HepG2 (cell line): Measurements from ENCODE around the gene TSPAN17. TPM values are rescaled to one million over a fixed set of nuclear protein-coding genes. Genes with fewer than 3 reads are reported as not detected.

Experiments
- ATAC-seq: fragments of 200-7000 bp; cut with Tn5 transposase; 3 replicates; pipeline ENCODE4 v1.9.1; 2020; ENCODE audit warnings: mild to moderate bottlenecking, moderate library complexity
- BruUV-seq: library from RNA; stranded (reverse); fragments of 400-500 nt; replicated peaks from 2 replicates; lab custom pipeline; 2021; lab: Mats Ljungman, UMichigan
- CTCF ChIA-PET: fragments of 300-600 bp; formaldehyde crosslinking; extraction: SDS; loops from one replicate; lab custom pipeline; 2021; ENCODE audit warnings: low total read pairs, inconsistent platforms, low intra/inter-chr PET ratio; lab: Yijun Ruan, JAX
- POLR2A ChIA-PET: fragments of 350-600 bp; sonication (Branson Sonifier 250); formaldehyde crosslinking; loops from one replicate; lab custom pipeline; 2020; ENCODE audit warnings: antibody characterized with exemption, inconsistent platforms; lab: Yijun Ruan, JAX
- DNase-seq: peaks from one replicate; pipeline ENCODE4 v3.0.0-alpha.2; 2015; ENCODE audit warnings: low spot score
- FAIRE-seq: peaks from 3 replicates; lab custom pipeline; 2011; peaks lifted over from hg19 to GRCh38; lab: Jason Lieb, UNC
- H2AFZ ChIP-seq: one replicate; pipeline ENCODE4 v1.6.1; 2011; ENCODE audit warnings: low read length, inconsistent platforms
- H3K27ac ChIP-seq: fragments of 300-600 bp; 3 replicates; pipeline ENCODE4 v1.8.0; 2011; ENCODE audit warnings: mixed run types, mild to moderate bottlenecking, mixed read lengths, low read length, inconsistent platforms; ENCODE audit not compliant: insufficient read depth; ENCODE audit errors: extremely low read length
- H3K27me3 ChIP-seq, 2 experiments: fragments of 200-600 bp in 1 of 2; 2 replicates in 1 of 2; 3 replicates in 1 of 2; pipeline versions ENCODE4 v1.6.0 to v1.8.0; 2011; ENCODE audit warnings: low read length in 2 of 2, mild to moderate bottlenecking in 2 of 2, moderate library complexity in 2 of 2, inconsistent platforms in 1 of 2; ENCODE audit not compliant: insufficient read depth in 2 of 2, control insufficient read depth in 1 of 2
- H3K36me3 ChIP-seq, 2 experiments: fragments of 200-600 bp in 1 of 2; replicated peaks in 1 of 2; 2 replicates in 1 of 2; 3 replicates in 1 of 2; pipeline versions ENCODE4 v1.5.1 to v1.8.0; 2011; ENCODE audit warnings: low read length in 2 of 2, inconsistent platforms in 1 of 2; ENCODE audit not compliant: insufficient read depth in 2 of 2, control insufficient read depth in 1 of 2
- H3K4me1 ChIP-seq: 2 replicates; pipeline ENCODE4 v1.5.1; 2012; ENCODE audit warnings: low read length, inconsistent platforms; ENCODE audit not compliant: insufficient read depth
- H3K4me2 ChIP-seq: 2 replicates; pipeline ENCODE4 v1.6.0; 2011; ENCODE audit warnings: low read depth, low read length, inconsistent platforms
- H3K4me3 ChIP-seq, 3 experiments: fragments of 200-600 bp in 1 of 3; sonication (generic), shearing (Covaris generic) in 1 of 3; replicated peaks in 1 of 3; 2 replicates each; pipeline ENCODE4 v1.5.1; 2011 to 2016; ENCODE audit warnings: low read length in 3 of 3, inconsistent platforms in 2 of 3, low read depth in 2 of 3, mild to moderate bottlenecking in 2 of 3, control low read depth in 1 of 3, mixed read lengths in 1 of 3; ENCODE audit not compliant: insufficient read depth in 1 of 3
- H3K79me2 ChIP-seq: one replicate; pipeline ENCODE4 v1.6.1; 2011; ENCODE audit warnings: low read length, inconsistent platforms; ENCODE audit not compliant: insufficient read depth
- H3K9ac ChIP-seq: 2 replicates; pipeline ENCODE4 v1.6.0; 2011; ENCODE audit warnings: mild to moderate bottlenecking, low read depth, low read length, inconsistent platforms; ENCODE audit not compliant: insufficient read depth
- H3K9me3 ChIP-seq: 2 replicates; pipeline ENCODE4 v1.5.1; 2012; ENCODE audit warnings: mild to moderate bottlenecking, low read length
- H4K20me1 ChIP-seq: 2 replicates; pipeline ENCODE4 v1.6.0; 2011; ENCODE audit warnings: inconsistent platforms, mild to moderate bottlenecking, low read length, moderate library complexity; ENCODE audit not compliant: insufficient read depth
- AFF4 ChIP-seq: sonication (generic); formaldehyde crosslinking; IDR thresholded peaks from 2 replicates; pipeline ENCODE4 v1.4.0; 2020; ENCODE audit warnings: missing genetic modification reagents
- BHLHE40 ChIP-seq: IDR thresholded peaks from 2 replicates; pipeline ENCODE4 v1.6.1; 2011; ENCODE audit warnings: low read length, improper control_type of control experiment
- PAXIP1 ChIP-seq: sonication (generic); formaldehyde crosslinking; conservative IDR thresholded peaks from 2 replicates; pipeline ENCODE4 v1.4.0; 2020; ENCODE audit warnings: mild to moderate bottlenecking, missing genetic modification reagents, moderate library complexity
- TSC22D2 ChIP-seq: sonication (generic); formaldehyde crosslinking; IDR thresholded peaks from 2 replicates; pipeline ENCODE4 v1.5.1; 2020; ENCODE audit warnings: missing genetic modification reagents, mild to moderate bottlenecking, borderline replicate concordance
- ZBTB42 ChIP-seq: sonication (generic); formaldehyde crosslinking; IDR thresholded peaks from 2 replicates; pipeline ENCODE4 v1.5.0; 2020; ENCODE audit warnings: mild to moderate bottlenecking, missing genetic modification reagents
- ZFP82 ChIP-seq: sonication (generic); formaldehyde crosslinking; IDR thresholded peaks from 2 replicates; pipeline ENCODE4 v1.5.1; 2020; ENCODE audit warnings: mild to moderate bottlenecking, missing genetic modification reagents, borderline replicate concordance
- ZNF274 ChIP-seq: sonication (generic); formaldehyde crosslinking; IDR thresholded peaks from 2 replicates; pipeline ENCODE4 v1.5.1; 2020; ENCODE audit warnings: mild to moderate bottlenecking, missing genetic modification reagents
- ZNF276 ChIP-seq: sonication (generic); formaldehyde crosslinking; IDR thresholded peaks from 2 replicates; pipeline ENCODE4 v1.4.0; 2020; ENCODE audit warnings: mild to moderate bottlenecking, low read depth, missing genetic modification reagents
- ZNF557 ChIP-seq: sonication (generic); formaldehyde crosslinking; IDR thresholded peaks from 2 replicates; pipeline ENCODE4 v1.4.0; 2020; ENCODE audit warnings: missing genetic modification reagents
- ZNF574 ChIP-seq: sonication (generic); formaldehyde crosslinking; IDR thresholded peaks from 2 replicates; pipeline ENCODE4 v1.4.0; 2020; ENCODE audit warnings: missing genetic modification reagents
- ZNF605 ChIP-seq: sonication (generic); formaldehyde crosslinking; IDR thresholded peaks from 2 replicates; pipeline ENCODE4 v1.8.0; 2022; ENCODE audit warnings: mild to moderate bottlenecking, missing genetic modification reagents
- WGBS: methylation state at CpG from one replicate; pipeline ENCODE4 v1.1.6; 2017; ENCODE audit warnings: low lambda C conversion rate; 5-methylcytosine and 5-hydroxymethylcytosine counted together
- in situ Hi-C: cut with HindIII; loops from 2 replicates; pipeline ENCODE4 v1.10.0; 2017; ENCODE audit warnings: low pct_unique_long_range_greater_than_20kb; ENCODE audit not compliant: extremely low pct_ligation_motif_present
- intact Hi-C: fragments of 100-400 bp; cut with micrococcal nuclease; formaldehyde crosslinking; loops from one replicate; pipeline ENCODE4 v1.10.0; 2022; ENCODE audit not compliant: unreplicated experiment
- polyA plus RNA-seq, 8 experiments: library from polyadenylated mRNA; depleted of rRNA in 3 of 8; stranded (reverse) in 7 of 8; unstranded in 1 of 8; fragments of >200 nt; fragmentation: Illumina TruSeq in 4 of 8; extraction: Trizol in 4 of 8; gene quantifications; 2 replicates each; pipeline versions ENCODE4 v1.2.1 to v1.2.3, GENCODE V29; 2011 to 2016; ENCODE audit warnings: low read depth in 4 of 8, missing spikeins in 1 of 8, mixed read lengths in 1 of 8; ENCODE audit not compliant: insufficient read depth in 1 of 8
- total RNA-seq, 5 experiments: library from RNA; depleted of rRNA; stranded (reverse); fragments of >200 nt; fragmentation: Illumina TruSeq; extraction: Trizol; gene quantifications; 2 replicates each; pipeline ENCODE4 v1.2.3, GENCODE V29; 2016; ENCODE audit warnings: low read depth in 1 of 5

The TSPAN17 gene
- total and polyA plus RNA-seq, 2 of the 13 experiments (the other 11 are each of a cell fraction or from before 2014, with no cell fraction given), result 11.5 to 15.0 TPM

- H3K4me1 ChIP-seq, result no peaks in the 10 kb centered on the region
- intact Hi-C loops (no loop called here), in situ Hi-C loops (no loop called here)
- H3K4me2 ChIP-seq, result no peak overlapping the region
- no peak overlapping the region for H3K4me3 ChIP-seq
- CTCF ChIA-PET, result no interaction called here
- no peak for DNase-seq
- no peak overlapping the region for H2AFZ ChIP-seq
- no peak for ATAC-seq
- no peaks in the 10 kb centered on the region for H3K9me3 ChIP-seq
- POLR2A ChIA-PET, result no interaction called here
- H3K9ac ChIP-seq, result no peak overlapping the region
- no peaks in the 10 kb centered on the region for H3K36me3 ChIP-seq
- peaks cover 10 to 82% of the 10 kb centered on the region in 2 experiments for H3K27me3 ChIP-seq
- H4K20me1 ChIP-seq, result no peaks in the 10 kb centered on the region
- 19% methylated on average over 9 of the region's 9 CpGs for WGBS
- no peaks in the 10 kb centered on the region for H3K79me2 ChIP-seq
- no TSS peak for BruUV-seq
- FAIRE-seq, result no peak
- H3K27ac ChIP-seq, result no peak overlapping the region
- TF ChIP-seq ZNF605 (CRISPR knock-in tag), result no peak
- TF ChIP-seq ZFP82 (CRISPR knock-in tag), result no peak
- no peak for TF ChIP-seq ZBTB42 (CRISPR knock-in tag)
- TF ChIP-seq PAXIP1 (CRISPR knock-in tag), result no peak
- no peak for TF ChIP-seq ZNF557 (CRISPR knock-in tag)
- no peak for TF ChIP-seq TSC22D2 (CRISPR knock-in tag)
- no peak for TF ChIP-seq ZNF274 (CRISPR knock-in tag)
- no peak for TF ChIP-seq AFF4
- TF ChIP-seq ZNF574, result no peak
- TF ChIP-seq BHLHE40, result no peak
- no peak for TF ChIP-seq ZNF276 (CRISPR knock-in tag)
Measured at GRCh38 chr5:176697934-176698538, 50.8 kb downstream of the TSPAN17 start.
